ELR (cell line): ENCODE data around the gene VAT1L.
A peak's percentile ranks its signal among the peaks of the same experiment; 100 is the strongest.
"Not testable (repeated sequence)": the region's sequence is repeated elsewhere in the genome, so short reads cannot be mapped to it uniquely, and the experiment has no call there.

Experiments
- DNase-seq: peaks from one replicate; pipeline ENCODE4 v3.0.0-alpha.2; 2015; ENCODE audit warnings: low read depth

VAT1L gene

DNA sequence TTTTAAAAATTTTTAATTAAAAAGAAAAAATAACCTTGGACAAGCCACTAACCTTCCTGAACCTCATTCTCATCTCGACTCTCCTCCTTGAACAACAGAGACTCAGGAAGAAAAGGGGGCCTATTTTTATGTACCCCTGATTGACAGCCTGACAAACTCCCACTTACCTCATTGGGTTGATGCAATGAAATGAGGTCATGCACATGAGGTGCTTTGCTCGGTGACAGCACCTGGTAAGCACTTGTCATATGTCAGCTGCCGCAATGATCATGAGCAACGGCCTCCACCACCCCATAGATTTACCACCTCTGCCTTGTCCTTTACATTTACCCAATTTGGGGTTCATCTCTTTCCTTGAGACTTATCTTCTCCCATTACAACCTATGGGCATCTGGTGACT lies 167.9 kb downstream of the VAT1L start:
- no peak for DNase-seq

DNA sequence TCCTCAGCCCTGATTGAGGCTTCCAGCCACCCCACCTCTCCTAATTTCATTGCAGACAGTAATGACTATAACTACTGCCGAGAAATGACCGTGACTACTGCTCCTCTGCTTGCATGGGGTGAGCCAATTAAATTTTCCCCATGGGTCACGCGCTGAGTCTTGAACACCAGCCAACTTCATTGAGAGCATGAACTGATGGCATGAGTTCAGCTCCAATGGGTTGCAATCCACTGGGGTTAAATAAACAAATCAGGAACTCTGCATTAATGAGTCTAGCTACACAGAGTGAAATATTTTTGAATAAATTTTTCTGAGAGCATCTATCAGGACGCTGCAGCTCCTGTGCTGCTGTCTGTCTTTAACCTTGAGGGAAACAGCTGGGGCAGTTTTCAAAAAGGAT lies 172.4 kb downstream of the VAT1L start:
- no peak for DNase-seq

DNA sequence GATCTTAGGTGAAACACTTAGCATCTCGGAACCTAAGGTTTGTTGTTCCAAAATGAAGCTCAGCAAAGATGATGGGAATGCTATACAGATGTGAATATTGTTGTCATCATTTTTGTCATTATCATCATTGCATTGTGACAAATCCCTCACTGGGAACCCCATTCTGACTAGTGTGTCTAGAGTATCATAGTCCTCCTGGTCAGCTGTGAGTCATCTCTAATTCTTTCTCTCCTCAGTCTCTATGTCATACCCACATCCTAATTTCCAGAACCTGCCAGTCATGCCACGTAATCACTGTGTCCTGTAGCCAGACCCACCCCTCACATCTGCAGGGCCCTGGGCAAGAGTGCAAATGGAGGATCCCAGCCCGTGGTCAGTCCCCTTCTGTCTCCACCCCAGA lies 173.4 kb downstream of the VAT1L start:
- peak; percentile 15 for DNase-seq

DNA sequence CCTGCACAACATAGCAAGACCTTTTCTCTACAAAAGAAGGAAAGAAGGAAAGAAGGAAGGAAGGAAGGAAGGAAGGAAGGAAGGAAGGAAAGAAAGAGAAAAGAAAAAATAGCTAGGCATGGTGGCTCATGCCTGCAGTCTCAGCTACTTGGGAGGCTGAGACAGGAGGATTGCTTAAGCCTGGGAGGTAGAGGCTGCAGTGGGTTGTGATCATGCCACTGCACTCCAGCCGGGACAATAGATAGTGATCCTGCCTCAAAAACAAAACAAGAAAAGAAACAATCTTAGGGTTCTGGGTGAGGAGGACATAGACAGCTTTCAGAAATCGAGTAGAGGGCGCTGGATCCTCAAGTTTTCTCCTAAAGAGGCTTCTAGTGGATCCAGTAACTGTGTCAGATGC lies 174.3 kb downstream of the VAT1L start:
- no peak for DNase-seq

DNA sequence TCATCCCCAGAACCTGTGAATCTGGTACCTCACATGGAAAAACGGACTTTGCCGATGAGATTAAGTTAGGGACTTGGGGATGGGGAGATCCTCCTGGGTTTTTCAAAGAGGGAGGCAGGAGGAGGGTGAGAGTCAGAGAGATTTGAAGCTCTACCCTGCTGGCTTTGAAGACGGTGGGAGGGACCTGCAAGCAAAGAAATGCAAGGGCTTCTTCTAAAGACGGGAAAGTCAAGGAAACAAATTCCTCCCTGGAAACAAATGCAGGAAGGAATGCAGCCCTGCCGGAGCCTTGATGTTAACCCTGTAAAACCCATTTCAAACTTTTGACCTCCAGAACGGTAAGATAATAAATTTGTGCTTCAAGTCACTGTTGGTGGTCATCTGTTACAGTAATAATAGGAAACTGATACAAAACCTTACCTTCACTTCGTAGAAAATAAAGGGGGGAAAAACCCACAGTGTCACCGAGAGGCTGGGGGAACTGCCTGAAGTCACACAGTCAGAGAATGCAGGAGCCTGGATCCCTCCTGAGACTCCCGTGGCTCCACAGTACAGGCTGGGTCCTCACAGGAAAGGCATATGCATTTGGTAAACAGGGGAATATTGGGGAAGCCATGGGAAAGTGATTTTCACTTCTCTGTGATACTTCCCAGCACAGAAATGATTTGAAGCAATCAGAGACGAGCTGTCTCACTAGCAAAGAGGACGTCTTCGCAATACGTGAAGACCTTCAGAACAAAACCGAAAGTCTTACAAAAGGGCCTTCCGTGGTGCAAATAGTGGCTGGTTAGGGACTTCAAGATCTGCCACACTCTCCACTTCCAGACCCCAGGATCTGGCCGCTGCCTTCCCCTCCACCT lies 175.1 kb downstream of the VAT1L start:
- no peak for DNase-seq

DNA sequence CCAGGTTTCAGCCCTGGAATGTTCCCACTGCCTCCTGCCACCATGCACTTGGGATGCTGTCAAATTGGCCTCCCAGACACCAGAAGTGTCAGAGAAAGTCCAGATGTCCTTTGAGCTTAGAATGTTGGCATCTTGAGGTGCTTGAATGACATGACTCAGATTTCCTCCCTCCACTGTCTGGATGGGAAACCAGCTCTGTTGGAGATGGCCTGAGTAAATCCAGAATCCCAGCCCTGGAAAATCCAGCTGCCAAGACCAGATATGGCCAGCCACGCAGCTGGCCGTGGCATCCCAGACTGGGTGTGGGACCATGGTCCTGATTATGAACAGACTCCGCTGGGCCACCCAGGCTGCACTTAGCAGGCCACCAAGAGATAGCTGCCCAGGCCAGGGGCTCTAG lies 177.0 kb downstream of the VAT1L start:
- no peak for DNase-seq

DNA sequence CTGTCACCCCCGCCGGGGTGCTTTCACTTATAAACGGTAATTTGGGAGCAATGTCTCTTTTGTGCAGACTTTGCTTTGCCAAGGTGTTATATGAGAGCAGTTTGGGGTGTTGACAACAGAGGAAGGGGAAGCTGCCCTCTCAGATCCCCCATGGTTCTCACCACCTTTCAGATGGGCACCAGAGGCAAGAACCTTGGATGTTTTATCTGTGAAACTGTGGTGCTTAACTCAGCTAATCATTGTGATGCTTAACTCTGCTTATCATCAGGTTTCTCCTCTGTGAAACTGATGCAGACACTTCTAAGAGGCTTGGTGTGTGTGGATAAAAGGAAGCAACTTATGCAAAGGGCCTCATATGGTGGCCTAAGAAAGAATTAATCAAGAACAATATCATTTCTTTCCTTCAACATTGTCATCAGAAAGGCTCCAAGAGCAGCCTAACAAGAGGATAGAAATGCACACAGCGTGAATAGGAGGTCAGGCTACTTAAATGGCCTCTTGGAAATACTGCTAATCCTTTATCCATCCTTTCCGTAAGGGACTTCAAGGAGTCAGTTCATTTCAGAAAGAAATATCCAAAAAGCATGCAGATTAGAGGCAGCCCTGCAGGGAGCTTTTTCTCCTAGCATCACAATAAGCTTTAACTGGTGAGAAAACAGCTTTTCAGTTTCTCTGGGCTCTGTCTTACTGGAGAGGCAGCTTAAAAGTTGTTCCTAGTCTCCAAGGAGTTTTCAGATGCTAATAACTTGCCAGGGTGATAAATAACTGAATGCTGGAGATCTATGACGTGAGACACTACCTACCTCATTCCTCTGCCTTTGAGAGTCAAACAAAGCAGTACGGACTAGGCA lies 178.9 kb downstream of the VAT1L start:
- no peak for DNase-seq

DNA sequence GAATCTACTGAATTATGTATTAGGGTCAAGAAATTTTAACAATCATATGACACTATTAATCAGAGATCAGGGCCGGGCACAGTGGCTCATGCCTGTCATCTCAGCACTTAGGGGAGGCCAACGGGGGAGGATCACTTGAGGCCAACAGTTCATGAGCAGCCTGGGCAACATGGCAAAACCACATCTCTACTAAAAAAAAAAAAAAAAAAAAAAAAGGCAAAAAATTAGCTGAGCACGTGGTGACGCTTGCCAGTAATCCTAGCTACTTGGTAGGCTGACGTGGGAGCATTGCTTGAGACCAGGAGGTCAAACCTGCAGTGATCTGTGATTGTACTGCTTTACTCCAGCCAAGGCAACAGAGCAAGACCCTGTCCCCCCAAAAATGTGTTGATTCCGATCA lies 181.5 kb downstream of the VAT1L start:
- DNase-seq, result no peak

DNA sequence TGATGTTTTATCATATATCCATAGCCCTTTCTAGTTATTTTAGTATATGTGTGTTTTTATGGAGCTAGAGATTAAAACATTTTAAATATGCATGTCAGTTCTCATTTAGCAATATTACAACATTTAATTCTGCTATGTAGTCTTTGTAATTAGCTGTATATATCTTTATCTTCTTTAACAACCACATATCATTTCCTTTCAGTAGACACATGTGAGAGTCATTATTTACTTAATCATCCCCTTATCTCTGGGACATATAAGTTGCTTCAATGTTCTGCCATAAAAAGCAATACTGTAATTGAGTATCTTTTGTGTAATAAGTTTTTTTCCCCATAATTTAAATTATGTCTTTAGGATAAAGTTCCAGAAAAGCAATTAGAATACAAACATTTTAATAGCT lies 182.0 kb downstream of the VAT1L start:
- DNase-seq, result no peak

DNA sequence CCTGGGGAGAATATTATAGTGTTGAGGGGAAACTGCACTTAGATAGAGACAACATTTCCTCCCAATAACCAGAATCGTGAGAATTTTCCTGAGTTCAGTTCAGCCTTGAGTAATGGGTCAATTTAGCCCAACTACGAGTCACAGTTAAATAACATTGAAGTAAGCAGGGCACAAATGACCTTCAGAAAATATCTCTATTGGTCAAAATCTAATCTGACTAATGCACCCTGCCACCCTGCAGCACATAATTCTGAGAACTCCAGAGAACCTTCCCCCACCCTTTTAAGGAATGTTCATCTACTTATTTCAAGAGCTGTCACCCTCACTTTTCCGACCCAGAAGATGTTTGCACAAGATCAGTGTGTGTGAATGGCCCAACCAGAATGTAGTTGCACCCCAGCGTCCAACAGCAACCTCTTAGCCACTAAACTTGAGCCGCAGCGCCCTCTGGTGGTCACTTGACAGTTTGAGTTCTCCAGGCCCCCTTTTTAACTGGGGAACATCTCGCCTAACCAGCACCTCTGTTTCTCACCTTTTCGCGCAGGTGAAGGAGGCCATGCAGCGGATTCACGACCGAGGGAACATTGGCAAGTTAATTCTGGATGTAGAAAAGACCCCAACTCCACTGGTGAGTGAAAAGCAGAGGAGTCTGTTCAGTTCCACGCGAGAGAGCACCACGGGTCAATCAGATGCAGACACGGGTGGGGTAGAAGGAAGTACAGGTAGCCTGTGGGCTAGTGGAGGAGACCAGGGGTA lies 183.1 kb downstream of the VAT1L start:
- DNase-seq, result peak; percentile 57

DNA sequence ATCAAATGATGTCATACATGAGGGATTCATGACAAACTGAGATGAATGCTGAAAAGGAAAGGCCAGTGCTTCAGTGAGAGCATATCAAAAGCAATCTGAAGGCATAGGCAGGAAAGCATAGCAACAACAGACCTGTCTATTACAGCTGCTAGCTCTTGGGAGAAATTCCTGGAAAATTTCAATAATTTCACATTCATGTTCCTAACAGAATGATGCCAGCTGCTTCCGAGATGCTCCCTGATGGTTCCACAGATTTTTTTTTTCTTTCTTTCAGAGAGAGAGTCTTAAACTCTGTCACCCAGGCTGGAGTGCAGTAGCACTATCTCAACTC lies 183.7 kb downstream of the VAT1L start:
- DNase-seq, result no peak

DNA sequence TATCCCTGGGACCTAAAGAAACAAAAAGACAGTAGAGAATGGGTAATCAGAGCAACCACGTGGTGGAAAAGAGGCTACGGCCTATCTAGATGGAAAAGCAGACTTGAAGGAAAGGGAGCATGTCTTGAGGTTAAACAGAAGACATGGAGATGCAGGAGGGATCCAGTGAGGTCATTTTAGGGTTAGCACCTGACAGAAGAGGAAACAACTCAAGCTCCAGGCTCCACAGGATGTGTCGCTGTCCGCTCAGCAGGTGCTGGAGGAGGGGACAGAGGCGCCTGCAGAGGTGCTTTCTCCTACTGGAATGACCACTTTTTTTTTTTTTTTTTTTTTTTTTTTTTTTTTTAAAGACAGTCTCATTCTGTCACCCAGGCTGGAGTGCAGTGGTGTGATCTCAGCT lies 186.5 kb downstream of the VAT1L start:
- no peak for DNase-seq

DNA sequence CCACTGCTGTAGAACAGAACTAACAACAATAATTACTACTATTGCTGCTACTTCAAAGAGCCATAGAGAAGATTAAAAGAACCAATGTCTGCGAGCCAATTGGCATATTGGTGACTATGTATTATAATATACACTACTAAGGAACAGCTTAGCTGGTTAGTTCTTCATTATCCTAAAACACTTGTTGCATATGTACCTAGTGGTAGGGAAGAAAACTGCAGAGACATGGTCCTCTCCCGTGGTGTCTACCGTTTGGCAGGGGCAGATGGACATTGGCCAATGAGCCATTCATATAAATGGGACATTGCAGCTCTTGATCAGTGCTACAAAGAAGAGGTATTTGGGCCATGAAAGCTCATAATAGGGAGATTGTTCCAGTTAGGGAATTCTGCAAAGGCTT lies 187.6 kb downstream of the VAT1L start:
- no peak for DNase-seq

DNA sequence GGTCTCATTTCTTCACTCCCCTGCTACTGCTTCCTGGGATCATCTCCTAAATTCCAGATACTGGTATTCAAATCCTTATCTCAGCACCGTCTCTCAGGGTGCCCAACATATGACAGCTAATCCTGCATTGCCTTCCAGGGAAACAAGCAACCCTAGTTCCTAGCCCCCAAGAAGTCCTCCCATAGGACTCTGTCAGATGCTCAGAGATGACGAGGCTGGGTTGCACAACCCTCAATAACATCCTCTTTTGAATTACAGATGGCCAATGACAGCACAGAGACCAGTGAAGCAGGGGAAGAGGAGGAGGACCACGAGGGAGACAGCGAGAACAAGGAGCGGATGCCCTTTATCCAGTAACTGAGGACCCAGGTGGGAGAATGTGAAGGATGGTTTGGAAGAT lies 189.0 kb downstream of the VAT1L start:
- DNase-seq, result no peak

DNA sequence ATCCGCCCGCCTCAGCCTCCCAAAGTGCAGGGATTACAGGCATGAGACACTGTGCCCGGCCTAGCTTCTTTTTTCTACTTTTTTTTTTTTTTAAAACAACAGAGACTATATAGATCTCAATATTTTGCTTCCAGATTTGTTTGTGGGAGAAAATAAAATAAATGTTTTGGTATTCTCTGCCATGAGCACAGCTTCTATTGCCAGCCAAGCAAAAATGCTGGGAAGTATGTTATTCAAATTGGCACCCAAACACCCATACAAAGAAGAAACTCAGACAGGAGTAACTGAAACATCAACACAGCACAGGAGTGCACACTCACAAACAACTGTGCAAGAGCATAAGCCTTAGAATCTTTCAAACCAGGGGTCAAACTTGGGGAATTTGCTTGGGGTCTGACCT lies 196.7 kb downstream of the VAT1L start:
- no peak for DNase-seq

DNA sequence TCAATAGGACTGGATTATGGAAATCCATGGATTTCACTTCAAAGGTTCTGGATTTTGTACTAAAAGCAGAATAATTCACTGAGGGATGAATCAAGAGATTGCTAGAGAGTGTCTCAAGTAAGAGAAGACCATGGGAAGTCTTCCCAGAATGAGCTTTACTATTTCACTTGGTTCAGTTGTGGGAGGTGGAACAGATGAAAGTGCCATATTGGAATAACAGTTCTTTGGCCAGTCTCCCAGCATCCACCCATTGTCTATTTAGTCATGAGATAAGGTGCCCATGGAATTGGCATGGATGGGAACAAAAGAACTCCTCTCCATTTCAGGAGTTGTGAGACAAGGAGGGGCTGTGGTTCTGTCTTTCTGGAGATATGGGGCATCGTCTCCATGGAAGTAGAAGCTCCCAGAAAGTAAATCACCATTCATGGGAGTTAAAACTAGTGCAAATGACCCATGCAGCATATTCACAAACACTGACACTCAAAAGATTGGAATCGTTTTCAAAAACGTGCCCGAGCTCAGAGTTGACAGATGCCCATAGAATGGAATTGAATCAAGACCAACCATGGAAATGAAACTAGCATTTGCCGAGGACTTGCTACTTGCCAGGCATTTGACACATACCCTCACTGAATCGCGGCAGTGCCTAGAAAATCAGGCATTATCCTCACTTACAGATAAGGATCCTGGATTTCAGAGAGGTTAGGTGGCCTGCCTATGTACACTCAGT lies 197.8 kb downstream of the VAT1L start:
- DNase-seq, result no peak

DNA sequence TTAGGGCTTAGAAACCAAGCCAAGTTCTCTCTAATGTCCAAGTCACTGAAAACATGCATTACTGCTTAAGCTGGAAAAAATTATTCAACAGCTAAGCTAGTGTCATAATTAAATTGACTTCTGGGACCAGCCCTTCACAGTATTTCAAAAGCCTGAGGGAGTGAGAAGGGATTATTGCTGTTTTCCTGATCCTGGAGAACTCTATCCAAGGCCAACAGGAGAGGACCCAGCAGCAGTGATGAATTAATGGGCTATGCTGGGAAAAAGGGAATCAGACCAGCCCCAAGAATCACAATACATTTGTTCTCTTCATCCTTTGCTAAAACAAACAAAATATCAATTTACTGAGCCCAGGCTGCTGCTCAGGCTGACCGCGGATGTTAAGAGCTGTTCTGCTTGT lies 199.4 kb downstream of the VAT1L start:
- DNase-seq, result no peak

DNA sequence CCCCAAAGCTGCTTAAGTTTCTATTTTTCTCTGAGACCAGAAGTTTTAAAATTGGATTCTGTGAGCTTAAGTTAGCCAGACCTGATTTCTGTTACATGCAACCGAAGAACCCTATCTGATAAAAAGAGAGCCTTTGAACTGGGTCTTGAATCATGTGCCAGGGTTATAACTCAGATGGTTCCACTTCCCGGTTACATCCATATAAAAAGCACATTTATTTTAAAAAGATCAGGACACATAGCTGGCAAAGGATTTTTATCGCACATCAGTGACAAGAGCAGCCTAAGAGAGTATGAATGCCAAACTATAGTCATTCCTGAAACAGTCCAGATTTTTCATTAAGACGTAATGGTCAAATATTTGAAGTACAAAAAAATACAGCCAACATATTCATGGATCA lies 201.5 kb downstream of the VAT1L start:
- no peak for DNase-seq

DNA sequence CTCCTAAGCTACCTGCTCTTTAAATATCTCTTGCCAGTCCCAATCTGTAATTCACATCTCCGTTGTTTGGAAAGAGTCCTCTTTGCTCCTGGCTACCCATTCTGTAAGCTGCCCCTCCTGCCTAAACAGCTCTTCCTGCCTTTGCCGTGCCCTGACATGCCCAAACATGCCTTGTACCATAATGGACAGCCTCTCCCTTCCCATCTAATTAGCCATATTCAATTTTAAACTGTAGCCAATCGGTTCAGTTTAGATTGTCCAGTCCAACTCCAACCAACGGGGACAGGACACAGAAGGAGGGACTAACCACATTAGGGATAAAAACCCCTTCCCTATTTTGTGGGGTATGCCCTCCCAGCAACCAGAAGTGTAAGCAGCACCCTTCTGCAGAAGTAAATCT lies 203.3 kb downstream of the VAT1L start:
- no peak for DNase-seq

DNA sequence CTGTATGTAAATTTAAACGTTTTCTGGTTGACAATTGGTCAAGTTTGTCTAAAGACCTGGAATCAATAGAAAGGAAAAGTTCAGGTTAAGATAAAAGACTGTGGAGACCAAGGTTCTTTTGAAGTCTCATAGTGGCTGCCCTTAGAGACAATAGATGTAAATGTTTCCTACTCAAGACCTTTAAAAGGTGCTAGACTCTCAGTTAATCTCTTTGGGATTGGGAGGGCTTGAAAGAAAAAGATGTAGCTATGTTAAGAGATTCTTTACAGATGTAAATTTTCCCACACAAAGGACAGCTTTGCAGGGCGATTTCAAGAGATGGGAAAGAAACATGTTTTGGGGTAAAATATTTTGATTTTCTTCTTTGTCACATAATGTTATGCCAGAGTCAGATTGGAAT lies 204.0 kb downstream of the VAT1L start:
- not testable (repeated sequence) for DNase-seq

DNA sequence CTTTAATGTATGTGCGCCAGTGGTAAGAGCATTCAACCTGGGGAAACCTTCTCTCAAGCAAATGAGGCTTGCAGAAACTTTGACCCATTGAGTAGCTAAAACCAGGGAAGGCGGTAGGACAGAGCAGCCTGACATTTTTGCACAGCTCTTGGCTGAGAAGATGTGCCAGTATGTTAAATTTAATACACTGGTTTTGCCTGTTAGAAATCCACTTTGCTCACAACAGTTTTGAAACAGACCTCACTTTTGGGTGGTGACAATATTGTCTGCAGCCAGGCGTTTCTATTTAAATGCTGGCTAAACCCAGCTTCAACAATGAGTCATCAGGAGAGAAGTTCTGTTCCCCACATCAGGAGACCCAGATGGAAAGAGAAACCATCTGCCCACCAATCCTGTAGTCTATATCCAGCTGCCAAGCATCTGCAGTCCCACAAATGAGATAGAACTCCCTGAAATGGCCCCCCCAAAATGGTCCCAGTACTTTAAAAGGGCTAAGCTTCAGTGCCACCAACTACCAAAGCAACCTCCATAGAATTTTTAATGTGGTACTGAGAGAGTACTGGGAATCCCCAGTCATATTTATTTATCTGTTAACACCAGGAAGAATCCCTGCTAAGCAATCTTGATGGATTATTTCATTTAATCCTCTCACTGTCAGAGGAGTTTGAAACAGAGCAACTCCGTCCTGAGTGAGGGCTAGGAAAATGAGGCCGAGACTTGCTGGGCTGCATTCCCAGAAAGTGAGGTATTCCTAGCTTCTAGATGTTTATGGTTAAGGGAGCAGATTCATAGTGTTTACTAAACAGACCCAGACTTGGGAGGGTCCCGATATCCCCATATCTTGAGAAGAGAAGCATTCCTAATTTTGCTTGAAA lies 205.0 kb downstream of the VAT1L start:
- no peak for DNase-seq
